ENCODE data around the gene CYBA.
"Not testable (repeated sequence)": the region's sequence is repeated elsewhere in the genome, so short reads cannot be mapped to it uniquely, and the experiment has no call there.

Gene CYBA

GRCh38 chr16:88686439-88687253 lies 35.8 kb upstream of the CYBA start, which contains the start of gene SNAI3:
TSS of gene SNAI3 (minus strand) at chr16:88686507. CDS start at chr16:88686406, 101 bp downstream.
- peak; percentile 78 to 87 (median 78) for DNase-seq (ENCODE audit: low read depth in 3 of 3)

- no peak for DNase-seq (ENCODE audit: low read depth in 3 of 3)
Observed at GRCh38 chr16:88686062-88686438, 35.2 kb upstream of the CYBA start.

GRCh38 chr16:88685156-88686061 lies 34.6 kb upstream of the CYBA start:
- DNase-seq (ENCODE audit: low read depth in 3 of 3), result peak in 2 of 3 experiments; percentile 56 to 58

- no peak for DNase-seq (ENCODE audit: low read depth in 3 of 3)
Observed at GRCh38 chr16:88684569-88685155, 33.8 kb upstream of the CYBA start.

- no peak for DNase-seq (ENCODE audit: low read depth in 3 of 3)
Observed at GRCh38 chr16:88681709-88682451, 31.0 kb upstream of the CYBA start.

GRCh38 chr16:88681084-88681680 lies 30.3 kb upstream of the CYBA start:
- DNase-seq (ENCODE audit: low read depth in 3 of 3), result no peak

- DNase-seq (ENCODE audit: low read depth in 3 of 3), result no peak
Observed at GRCh38 chr16:88680554-88681083, 29.8 kb upstream of the CYBA start.

GRCh38 chr16:88678224-88678979 lies 27.5 kb upstream of the CYBA start:
- no peak for DNase-seq (ENCODE audit: low read depth in 3 of 3)

- DNase-seq (ENCODE audit: low read depth in 3 of 3), result no peak
Observed at GRCh38 chr16:88677721-88678120, 26.9 kb upstream of the CYBA start.

GRCh38 chr16:88676502-88677242 lies 25.8 kb upstream of the CYBA start:
- DNase-seq (ENCODE audit: low read depth in 3 of 3), result no peak

- no peak for DNase-seq (ENCODE audit: low read depth in 3 of 3)
Observed at GRCh38 chr16:88673716-88674379, 23.0 kb upstream of the CYBA start.

GRCh38 chr16:88672776-88673175 lies 21.9 kb upstream of the CYBA start:
- DNase-seq (ENCODE audit: low read depth in 3 of 3), result no peak

GRCh38 chr16:88671806-88672205 lies 21.0 kb upstream of the CYBA start:
- no peak for DNase-seq (ENCODE audit: low read depth in 3 of 3)

GRCh38 chr16:88669980-88670379 lies 19.1 kb upstream of the CYBA start:
- no peak for DNase-seq (ENCODE audit: low read depth in 3 of 3)

GRCh38 chr16:88669493-88669892 lies 18.6 kb upstream of the CYBA start:
- DNase-seq (ENCODE audit: low read depth in 3 of 3), result not testable (repeated sequence)

GRCh38 chr16:88667461-88667860 lies 16.6 kb upstream of the CYBA start:
- no peak for DNase-seq (ENCODE audit: low read depth in 3 of 3)

- no peak for DNase-seq (ENCODE audit: low read depth in 3 of 3)
Observed at GRCh38 chr16:88665570-88665969, 14.7 kb upstream of the CYBA start.

GRCh38 chr16:88665148-88665547 lies 14.3 kb upstream of the CYBA start:
- DNase-seq (ENCODE audit: low read depth in 3 of 3), result no peak

All from stimulated activated CD4-positive, alpha-beta T cell treated with anti-CD3 and anti-CD28 coated beads, TNF-alpha, amount 100 ng/mL, for 4 hours (primary cell).